Measurements from ENCODE around the gene SLC16A12. TPM values are rescaled to one million over a fixed set of nuclear protein-coding genes. Genes with fewer than 3 reads are reported as not detected.
A peak's percentile ranks its signal among the peaks of the same experiment; 100 is the strongest.

SLC16A12 gene
- total RNA-seq, 3 donors from 2014 or later (not counting 1 experiment from before 2014, with no cell fraction given) = not detected

- WGBS (ENCODE audit: insufficient coverage) = 68% methylated on average over 5 of the region's 5 CpGs
- H3K36me3 ChIP-seq (ENCODE audit: control insufficient read depth, insufficient read depth, low read length) = peaks cover 4% of the 10 kb centered on the region
- H3K36me3 Mint-ChIP-seq = no peaks in the 10 kb centered on the region
- intact Hi-C loops (cut with micrococcal nuclease) = loop anchor here (5.0 kb wide), 1 partner anchor 136 kb away; no protein-coding TSS in a partner anchor
- H3K27me3 Mint-ChIP-seq (ENCODE audit: low read depth in 2 of 2) = peaks cover 0 to 6% of the 10 kb centered on the region in 2 donors
- no peaks in the 10 kb centered on the region for H3K4me1 ChIP-seq (ENCODE audit: control insufficient read depth, insufficient read depth, low read length)
- peak in 1 of 2 donors; percentile 65 for DNase-seq
- no peak overlapping the region for H3K4me3 ChIP-seq (ENCODE audit: low read length)
- no peak overlapping the region for H3K27ac ChIP-seq (ENCODE audit: low read length)
- no peaks in the 10 kb centered on the region for H3K9me3 Mint-ChIP-seq
- H3K27ac Mint-ChIP-seq = no peak overlapping the region
- H3K4me1 Mint-ChIP-seq = peaks cover 0 to under 1% of the 10 kb centered on the region in 2 donors
- TF ChIP-seq CTCF (IDR thresholded peaks at IDR 0.05) = peak; percentile 53
- no peak overlapping the region for H3K4me3 Mint-ChIP-seq
- peak; percentile 43 to 73 (median 70) for ATAC-seq
- H3K9me3 ChIP-seq (ENCODE audit: control insufficient read depth, insufficient read depth, low read length) = no peaks in the 10 kb centered on the region
- H3K27me3 ChIP-seq (ENCODE audit: control insufficient read depth, insufficient read depth, low read length) = no peaks in the 10 kb centered on the region
These were observed 109.0 kb downstream of the SLC16A12 start for GRCh38 chr10:89426230-89426868.

- H3K36me3 ChIP-seq (ENCODE audit: control insufficient read depth, insufficient read depth, low read length) = peaks cover 6% of the 10 kb centered on the region
- 90% methylated on average over 2 of the region's 5 CpGs for WGBS (ENCODE audit: insufficient coverage)
- Mint-ChIP-seq H3K9me3 (no peaks in the 10 kb centered on the region), H3K36me3 (no peaks in the 10 kb centered on the region), H3K4me3 (no peak overlapping the region), H3K27me3 (ENCODE audit: low read depth in 2 of 2) (peaks cover 0 to 6% of the 10 kb centered on the region in 2 donors), H3K4me1 (peaks cover 0 to 11% of the 10 kb centered on the region in 2 donors), H3K27ac (no peak overlapping the region)
- H3K27me3 ChIP-seq (ENCODE audit: control insufficient read depth, insufficient read depth, low read length) = no peaks in the 10 kb centered on the region
- TF ChIP-seq CTCF (IDR thresholded peaks at IDR 0.05) = no peak
- H3K4me1 ChIP-seq (ENCODE audit: control insufficient read depth, insufficient read depth, low read length) = no peaks in the 10 kb centered on the region
- no peak overlapping the region for H3K27ac ChIP-seq (ENCODE audit: low read length)
- DNase-seq (no peak), ATAC-seq (no peak)
- H3K9me3 ChIP-seq (ENCODE audit: control insufficient read depth, insufficient read depth, low read length) = no peaks in the 10 kb centered on the region
- intact Hi-C loops (cut with micrococcal nuclease) = loop anchor here (5.0 kb wide), 1 partner anchor 137 kb away; no protein-coding TSS in a partner anchor
- no peak overlapping the region for H3K4me3 ChIP-seq (ENCODE audit: low read length)
These were observed 110.4 kb downstream of the SLC16A12 start for GRCh38 chr10:89425000-89425399.

- Histone ChIP-seq H3K4me1 (ENCODE audit: control insufficient read depth, insufficient read depth, low read length) (peaks cover 2% of the 10 kb centered on the region), H3K9me3 (ENCODE audit: control insufficient read depth, insufficient read depth, low read length) (no peaks in the 10 kb centered on the region), H3K4me3 (ENCODE audit: low read length) (no peak overlapping the region), H3K27ac (ENCODE audit: low read length) (no peak overlapping the region), H3K27me3 (ENCODE audit: control insufficient read depth, insufficient read depth, low read length) (no peaks in the 10 kb centered on the region), H3K36me3 (ENCODE audit: control insufficient read depth, insufficient read depth, low read length) (peaks cover 14% of the 10 kb centered on the region)
- DNase-seq (no peak), ATAC-seq (no peak)
- intact Hi-C loops (cut with micrococcal nuclease) = no loop called here
- Mint-ChIP-seq H3K36me3 (no peaks in the 10 kb centered on the region), H3K27me3 (ENCODE audit: low read depth in 2 of 2) (no peaks in the 10 kb centered on the region), H3K4me1 (peaks cover 26 to 33% of the 10 kb centered on the region in 2 donors), H3K4me3 (no peak overlapping the region), H3K27ac (peak overlapping the region; percentile 5 to 64), H3K9me3 (no peaks in the 10 kb centered on the region)
- WGBS (ENCODE audit: insufficient coverage) = 98% methylated on average over 2 of the region's 2 CpGs
- TF ChIP-seq CTCF (IDR thresholded peaks at IDR 0.05) = no peak
These were observed 114.3 kb downstream of the SLC16A12 start for GRCh38 chr10:89421018-89421476.
